ENCODE results near the gene PDSS2.

GRCh38 chr6:107344981-107345380 is 114.4 kb downstream of the PDSS2 start:
- TF ChIP-seq CTCF (IDR thresholded peaks at IDR 0.05) (no peak), POLR2A (IDR thresholded peaks at IDR 0.05) (no peak)
